IPS DF 4.7 (cell line): ENCODE results near the gene MLLT6.

ENCODE experiments used
- DNase-seq: peaks from one replicate; pipeline ENCODE4 v3.0.0-alpha.2; 2013; ENCODE audit warnings: low spot score; ENCODE audit errors: extremely low read depth

Gene MLLT6

DNA sequence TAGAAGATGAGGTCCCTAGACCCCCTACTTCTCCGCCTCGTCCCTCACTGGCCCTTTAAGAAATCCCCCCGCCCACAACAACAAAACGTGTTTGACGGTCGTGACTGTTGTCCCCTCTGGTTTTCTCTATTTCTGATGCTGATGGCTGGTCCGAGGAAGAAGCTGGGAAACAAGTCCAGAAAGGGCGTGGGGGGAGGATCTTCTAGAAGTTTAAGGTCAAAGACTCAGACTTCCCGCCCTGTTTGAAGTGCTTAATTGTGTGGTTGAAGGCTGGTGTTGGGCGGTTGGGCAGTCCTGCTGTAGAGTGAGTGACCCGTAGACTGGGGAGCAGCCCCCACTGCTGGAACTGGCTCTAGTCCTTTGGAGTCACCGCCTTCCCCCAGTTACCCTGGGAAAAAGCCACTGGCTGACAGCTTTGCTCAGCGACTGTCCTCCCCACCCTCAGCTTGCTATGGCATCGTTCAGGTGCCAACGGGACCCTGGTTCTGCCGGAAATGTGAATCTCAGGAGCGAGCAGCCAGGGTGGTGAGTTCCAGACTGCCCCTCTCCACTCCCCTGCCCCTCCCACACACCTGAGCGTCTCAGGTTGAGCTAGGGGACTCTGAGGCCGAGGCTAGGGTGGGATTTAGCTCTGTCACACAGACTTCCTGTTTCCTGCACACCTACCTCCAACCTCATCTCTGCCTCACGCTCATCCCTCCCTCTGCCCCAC, 1.6 kb downstream of the MLLT6 start:
- no peak for DNase-seq

- DNase-seq: no peak
These were observed 2.7 kb downstream of the MLLT6 start for GRCh38 chr17:38707678-38708351.

GRCh38 chr17:38709104-38709820, 4.2 kb downstream of the MLLT6 start:
- no peak for DNase-seq

DNA sequence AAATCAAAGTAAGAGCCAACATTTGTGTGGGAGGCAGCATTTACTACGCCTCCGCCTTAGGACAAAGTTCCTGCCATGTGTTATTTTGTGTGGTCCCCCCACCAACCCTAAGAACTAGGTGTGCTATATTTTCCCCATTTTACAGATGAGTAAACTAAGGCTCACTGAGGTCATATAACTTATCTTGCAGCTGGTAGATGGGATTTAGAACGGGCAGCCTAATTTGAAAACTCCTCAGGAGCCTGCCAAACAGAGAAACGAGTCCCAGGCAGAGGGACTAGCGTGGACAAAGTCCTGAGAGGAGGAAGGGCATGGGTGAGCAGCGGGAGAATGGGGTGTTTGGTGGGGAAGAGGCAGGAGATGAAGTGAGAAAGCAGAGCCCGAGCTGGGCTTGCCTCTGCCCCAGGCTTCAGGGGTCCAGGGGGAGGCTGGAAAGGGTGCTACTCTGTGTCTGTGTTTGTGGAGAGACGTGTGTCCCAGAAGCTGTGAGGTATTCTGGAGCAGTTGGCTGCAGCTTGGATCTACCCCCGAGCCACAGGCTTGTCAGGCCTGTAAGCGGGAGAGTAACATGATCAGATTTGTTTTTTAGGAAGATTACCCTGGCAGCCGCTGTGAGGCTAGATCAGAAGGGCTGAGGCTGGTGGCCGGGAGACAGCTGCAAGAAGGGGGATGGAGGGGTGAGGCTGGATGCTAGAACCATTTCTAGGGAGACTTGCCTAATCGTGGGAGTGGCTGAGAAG, 5.0 kb downstream of the MLLT6 start:
- no peak for DNase-seq

DNA sequence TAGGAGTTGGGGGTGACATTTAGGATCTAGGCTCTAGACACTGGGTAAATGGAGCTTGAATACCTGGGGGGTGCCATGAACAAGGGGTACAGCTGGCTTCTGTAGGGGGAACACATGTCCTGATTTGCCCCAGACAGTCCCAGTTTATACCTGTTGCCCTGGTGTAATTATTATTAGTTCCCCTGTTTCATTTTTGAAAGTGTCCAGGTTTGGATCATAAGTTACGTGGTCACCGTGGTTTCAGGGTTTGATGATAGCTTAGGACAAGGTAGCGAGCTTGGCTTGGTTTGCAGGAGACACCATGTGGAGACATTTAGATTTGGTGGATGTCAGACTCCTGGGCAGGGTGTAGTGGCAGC, 5.5 kb downstream of the MLLT6 start:
- DNase-seq: no peak

- no peak for DNase-seq
These were observed 5.9 kb downstream of the MLLT6 start for GRCh38 chr17:38710985-38711384.

- no peak for DNase-seq
These were observed 6.9 kb downstream of the MLLT6 start for GRCh38 chr17:38711792-38712571.

DNA sequence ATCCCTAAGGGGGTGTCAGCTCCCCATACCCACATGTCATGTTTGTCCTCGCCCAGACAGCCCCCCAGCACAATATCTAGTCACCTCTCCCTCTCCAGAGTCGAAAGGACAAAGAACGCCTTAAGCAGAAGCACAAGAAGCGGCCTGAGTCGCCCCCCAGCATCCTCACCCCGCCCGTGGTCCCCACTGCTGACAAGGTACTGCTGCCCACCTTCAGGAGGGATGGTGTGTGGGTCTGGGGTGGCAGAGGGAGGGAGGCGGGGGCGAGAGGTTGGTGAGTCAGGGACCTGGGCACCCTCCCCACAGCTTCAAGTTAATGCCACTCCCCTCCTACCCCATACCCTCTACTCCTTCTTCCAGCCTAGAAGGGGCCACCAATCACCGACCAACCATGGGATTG, 7.5 kb downstream of the MLLT6 start:
- no peak for DNase-seq

DNA sequence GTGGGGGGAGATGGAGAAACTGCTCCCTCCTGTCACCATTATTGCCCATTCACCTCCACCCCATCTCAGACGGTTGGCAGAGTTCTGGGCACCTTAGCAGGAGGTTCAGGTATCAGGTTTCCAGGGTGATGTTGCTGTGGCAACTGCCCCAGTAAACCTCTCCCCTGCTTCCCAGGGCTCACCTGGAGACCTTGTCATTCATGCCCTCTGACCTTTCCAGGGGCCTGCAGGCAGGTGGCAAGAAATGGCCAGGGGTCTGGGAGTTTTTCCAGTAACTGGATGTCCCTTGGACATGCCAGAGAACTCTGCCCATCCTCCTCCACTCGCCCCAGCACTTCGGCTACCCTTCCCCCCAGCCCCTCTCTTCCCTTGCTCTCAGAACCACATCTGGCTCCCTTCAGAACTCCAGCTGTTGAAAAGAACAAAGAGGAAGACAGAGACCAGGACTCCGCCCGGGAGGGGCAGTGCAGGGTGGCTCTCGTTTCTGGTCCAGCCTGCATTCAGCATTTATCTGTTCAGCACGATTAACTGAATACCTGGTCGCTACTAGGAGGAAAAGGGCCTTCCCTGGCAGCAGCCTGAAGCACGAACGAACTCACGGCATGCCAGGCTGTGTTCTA, 8.5 kb downstream of the MLLT6 start:
- DNase-seq: no peak

- no peak for DNase-seq
These were observed 10.3 kb downstream of the MLLT6 start for GRCh38 chr17:38715216-38715943.

DNA sequence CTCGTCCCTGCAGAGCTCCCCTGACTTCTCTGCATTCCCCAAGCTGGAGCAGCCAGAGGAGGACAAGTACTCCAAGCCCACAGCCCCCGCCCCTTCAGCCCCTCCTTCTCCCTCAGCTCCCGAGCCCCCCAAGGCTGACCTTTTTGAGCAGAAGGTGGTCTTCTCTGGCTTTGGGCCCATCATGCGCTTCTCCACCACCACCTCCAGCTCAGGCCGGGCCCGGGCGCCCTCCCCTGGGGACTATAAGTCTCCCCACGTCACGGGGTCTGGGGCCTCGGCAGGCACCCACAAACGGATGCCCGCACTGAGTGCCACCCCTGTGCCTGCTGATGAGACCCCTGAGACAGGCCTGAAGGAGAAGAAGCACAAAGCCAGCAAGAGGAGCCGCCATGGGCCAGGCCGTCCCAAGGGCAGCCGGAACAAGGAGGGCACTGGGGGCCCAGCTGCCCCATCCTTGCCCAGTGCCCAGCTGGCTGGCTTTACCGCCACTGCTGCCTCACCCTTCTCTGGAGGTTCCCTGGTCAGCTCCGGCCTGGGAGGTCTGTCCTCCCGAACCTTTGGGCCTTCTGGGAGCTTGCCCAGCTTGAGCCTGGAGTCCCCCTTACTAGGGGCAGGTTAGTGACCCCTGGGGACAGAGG, 11.4 kb downstream of the MLLT6 start:
- DNase-seq: no peak

DNA sequence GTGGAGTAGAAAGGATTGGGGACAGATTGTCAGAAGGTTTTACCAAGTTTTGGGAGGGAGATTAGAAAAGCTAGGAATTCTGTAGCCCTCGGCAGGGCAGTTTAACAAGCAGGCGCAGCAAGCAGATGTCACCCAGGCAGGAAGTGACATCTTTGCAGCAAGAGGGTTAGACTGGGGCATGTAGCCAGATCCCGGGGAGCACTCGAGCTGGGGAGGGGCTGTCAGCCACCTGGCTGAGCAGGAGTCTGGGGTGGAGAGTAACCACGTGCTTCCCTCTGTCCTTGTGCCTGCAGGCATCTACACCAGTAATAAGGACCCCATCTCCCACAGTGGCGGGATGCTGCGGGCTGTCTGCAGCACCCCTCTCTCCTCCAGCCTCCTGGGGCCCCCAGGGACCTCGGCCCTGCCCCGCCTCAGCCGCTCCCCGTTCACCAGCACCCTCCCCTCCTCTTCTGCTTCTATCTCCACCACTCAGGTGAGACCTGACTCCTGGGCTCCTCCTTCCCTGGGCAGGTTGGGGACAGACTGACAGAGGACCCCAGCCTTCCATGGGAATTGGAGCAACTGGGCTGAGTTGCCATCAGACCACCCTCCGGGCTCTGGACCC, 12.2 kb downstream of the MLLT6 start:
- DNase-seq: no peak

DNA sequence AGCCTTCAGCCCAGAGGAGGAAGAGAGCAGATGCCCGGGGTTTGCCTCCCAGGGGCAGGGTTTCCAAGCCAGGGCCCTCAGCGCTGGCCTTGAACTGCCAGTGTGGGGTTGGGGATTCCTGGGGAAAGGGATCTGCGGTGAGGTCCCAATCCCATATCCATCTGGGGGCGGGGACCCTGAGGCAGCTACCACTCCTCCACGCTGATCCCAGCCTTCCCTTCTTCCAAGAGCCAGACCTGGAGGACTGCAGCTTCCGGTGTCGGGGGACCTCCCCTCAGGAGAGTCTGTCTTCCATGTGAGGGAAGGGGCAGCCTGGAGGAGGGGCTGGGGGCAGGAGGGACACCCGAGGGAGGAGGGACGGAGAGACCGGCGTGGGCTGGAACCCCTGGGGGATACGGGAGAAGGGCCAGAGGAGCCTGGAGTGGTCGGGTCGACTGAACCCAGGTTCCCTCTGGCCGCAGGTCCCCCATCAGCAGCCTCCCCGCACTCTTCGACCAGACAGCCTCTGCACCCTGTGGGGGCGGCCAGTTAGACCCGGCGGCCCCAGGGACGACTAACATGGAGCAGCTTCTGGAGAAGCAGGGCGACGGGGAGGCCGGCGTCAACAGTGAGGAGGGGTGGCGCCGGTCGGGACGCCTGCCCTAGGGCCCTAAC, 14.3 kb downstream of the MLLT6 start:
- DNase-seq: no peak

DNA sequence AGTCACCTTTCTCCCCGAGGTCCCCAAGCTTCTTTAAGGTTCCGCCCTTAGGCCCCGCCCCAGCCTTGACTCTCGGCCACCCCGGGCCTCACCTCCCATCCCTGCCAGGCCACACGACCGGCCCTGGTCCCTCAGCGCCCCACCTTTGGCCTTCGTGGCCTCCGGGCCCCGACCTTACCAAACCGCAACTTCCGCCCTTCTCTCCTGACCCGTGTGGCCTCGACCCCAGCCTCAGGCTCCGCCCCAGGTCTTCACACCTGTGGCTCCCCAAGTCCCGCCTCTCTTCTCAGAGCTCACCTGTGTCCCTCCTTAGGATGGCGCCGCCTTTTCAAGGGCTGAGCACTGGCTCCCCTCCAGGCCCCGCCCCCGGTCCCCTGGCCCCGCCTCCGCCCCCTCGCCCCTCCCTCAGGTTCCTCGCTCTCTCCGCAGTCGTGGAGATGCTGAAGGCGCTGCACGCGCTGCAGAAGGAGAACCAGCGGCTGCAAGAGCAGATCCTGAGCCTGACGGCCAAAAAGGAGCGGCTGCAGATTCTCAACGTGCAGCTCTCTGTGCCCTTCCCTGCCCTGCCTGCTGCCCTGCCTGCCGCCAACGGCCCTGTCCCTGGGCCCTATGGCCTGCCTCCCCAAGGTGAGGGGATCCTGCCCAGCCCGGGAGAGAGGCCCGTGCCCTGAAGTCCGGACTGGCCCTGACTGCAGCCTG, 15.0 kb downstream of the MLLT6 start:
- DNase-seq: no peak

- no peak for DNase-seq
These were observed 15.9 kb downstream of the MLLT6 start for GRCh38 chr17:38720941-38721340.

GRCh38 chr17:38721802-38722201, 16.7 kb downstream of the MLLT6 start:
- no peak for DNase-seq

- DNase-seq: no peak
These were observed 19.4 kb downstream of the MLLT6 start for GRCh38 chr17:38724337-38724988.
